GM21529 (cell line): Measurements from ENCODE around the gene BCLAF1.
"Not testable (repeated sequence)": the region's sequence is repeated elsewhere in the genome, so short reads cannot be mapped to it uniquely, and the experiment has no call there.

Source experiments
- ATAC-seq: cut with Tn5 transposase; IDR thresholded peaks from one replicate; pipeline ENCODE4 v1.9.1; 2021; ENCODE audit not compliant: unreplicated experiment

The BCLAF1 gene

DNA sequence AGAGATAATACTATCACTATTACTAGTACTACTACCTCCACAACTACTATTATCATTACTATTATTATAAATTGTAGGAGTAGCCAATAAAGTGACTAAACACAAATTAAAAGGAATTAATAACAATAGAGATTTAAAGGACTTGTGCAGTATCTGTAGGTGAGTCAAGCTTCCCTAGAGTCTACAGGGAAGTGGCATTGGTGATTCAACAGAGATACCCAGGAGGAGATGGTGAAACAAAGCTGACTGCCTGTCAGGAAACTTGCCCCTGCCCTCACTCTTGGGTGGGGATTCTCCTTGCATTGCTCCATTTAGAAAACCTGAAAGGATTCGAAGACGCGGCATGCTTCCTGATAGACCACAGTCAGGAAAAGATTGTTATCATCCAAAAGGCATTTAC, 23.3 kb upstream of the BCLAF1 start:
- ATAC-seq, result no peak

DNA sequence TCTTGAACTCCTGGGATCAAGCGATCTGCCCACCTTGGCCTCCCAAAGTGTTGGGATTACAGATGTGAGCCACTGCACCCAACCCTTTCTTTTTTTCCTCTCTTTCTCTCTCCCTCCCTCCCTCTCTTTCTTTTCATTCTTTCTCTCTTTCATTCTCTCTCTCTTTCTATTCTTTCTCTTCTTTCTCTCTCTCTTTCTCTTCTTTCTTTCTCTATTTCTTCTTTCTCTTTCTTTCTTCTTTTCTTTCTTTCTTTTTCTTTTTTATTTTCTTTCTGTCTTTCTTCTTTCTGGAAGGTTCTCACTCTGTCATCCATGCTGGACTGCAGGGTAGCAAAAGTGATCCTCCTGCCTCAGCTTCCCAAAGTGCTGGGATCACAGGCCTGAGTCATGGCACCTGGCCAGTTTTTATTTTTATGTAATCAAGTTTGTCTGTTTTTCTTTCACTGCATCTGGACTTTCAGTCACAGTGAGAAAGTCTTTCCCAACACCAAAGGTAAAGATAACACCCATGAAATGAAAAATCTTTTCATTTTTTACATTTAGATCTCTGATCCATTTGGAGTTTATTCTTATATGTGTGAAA, 20.2 kb upstream of the BCLAF1 start:
- no peak for ATAC-seq

DNA sequence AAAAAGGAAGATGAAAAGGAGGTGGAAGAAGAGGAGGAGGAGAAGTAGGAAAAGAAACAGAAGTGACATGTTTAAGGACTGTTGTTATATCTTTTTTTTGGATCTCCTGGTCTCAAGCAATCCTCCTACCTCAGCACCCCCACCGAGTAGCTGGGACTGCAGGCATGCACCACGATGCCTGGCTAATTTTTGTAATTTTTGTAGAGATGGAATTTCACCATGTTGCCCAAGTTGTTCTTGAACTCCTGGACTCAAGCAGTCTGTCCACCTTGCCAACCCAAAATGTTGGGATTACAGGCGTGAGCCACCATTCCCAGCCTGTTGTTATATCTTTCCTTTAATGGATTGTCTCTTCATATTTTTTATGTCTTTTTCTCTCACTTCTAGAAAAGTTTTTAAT, 19.5 kb upstream of the BCLAF1 start:
- no peak for ATAC-seq

DNA sequence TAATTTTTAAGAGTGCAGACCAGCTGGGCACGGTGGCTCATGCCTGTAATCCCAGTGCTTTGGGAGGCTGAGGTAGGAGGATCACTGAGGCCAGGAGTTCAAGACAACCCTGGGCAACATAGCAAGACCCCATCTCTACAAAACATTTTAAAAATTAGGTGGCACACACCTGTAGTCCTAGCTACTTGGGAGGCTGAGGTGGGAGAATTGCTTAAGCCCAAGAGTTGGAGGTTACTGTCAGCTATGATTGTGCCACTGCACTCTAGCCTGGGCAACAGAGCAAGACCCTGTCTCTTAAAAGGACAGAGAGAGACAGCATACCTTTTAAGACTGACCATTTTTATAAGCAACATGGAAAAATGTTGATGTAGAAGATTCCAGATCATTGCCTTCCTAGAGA, 18.8 kb upstream of the BCLAF1 start:
- ATAC-seq, result not testable (repeated sequence)

DNA sequence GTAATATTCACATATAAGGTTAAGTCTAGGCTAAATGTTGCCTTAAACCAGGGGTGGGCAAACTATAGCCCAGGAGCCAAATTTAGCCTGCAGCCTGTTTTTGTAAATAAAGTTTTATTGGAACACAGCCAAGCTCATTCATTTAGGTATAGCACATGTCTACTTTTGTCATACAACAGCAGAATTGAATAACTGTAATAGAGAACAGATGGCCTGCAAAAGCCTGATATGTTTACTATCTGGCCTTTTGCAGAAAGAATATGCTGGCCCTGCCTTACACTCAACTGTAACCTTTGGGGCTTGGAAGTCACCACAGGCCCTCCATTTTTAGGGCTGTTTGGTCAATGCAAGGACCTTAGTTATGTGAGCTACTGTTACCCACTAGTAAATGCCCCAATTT, 17.7 kb upstream of the BCLAF1 start:
- no peak for ATAC-seq

DNA sequence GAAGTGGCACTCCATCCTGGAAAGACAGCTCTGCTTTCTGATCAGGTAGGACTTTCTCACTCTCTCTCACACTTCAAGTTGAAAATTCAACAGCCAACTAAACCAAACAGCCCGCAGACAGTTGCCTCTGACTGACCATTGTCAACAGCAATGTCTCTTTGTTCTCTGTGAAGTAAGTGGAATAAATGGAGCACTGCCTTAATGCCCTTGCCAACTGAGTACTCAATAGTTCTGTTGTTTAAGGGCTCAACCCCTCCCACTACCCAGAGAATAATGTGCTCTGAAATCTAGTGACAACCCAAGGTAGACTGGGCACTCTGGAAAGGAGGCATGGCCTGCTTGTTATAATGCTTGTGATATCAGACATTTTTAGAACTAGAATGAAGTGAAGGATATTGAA, 16.8 kb upstream of the BCLAF1 start:
- ATAC-seq, result no peak

DNA sequence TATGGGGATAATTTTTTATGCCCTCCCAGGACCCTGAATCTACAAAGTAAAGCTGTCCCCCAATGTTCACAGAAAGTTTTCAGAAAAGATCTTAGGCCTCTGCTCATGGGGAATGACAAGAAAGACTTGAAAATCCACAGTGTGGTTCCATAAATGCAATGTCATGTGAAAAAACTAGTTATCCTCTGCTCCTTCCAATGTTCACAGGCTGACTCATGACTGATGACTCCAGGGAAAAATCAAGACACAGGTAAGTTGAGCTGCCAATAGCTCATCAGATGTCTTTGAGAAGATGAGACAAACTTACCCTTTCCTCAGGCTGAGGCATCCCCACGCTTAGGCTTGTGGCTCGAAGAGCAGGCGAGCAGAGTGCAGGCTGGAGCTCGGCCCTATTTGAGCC, 14.8 kb upstream of the BCLAF1 start:
- ATAC-seq, result no peak

DNA sequence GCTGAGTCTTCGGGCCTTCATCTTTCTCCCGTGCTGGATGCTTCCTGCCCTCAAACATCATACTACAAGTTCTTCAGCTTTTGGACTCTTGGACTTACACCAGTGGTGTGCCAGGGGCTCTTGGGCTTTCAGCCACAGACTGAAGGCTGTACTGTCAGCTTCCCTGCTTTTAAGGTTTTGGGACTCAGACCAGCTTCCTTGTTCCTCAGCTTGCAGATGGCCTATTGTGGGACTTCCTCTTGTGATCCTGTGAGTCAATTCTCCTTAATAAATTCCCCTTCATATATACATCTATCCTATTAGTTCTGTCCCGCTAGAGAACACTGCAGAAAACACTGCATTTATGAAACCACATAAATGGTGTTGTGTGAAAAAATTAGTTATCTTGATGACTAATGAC, 13.9 kb upstream of the BCLAF1 start:
- no peak for ATAC-seq

DNA sequence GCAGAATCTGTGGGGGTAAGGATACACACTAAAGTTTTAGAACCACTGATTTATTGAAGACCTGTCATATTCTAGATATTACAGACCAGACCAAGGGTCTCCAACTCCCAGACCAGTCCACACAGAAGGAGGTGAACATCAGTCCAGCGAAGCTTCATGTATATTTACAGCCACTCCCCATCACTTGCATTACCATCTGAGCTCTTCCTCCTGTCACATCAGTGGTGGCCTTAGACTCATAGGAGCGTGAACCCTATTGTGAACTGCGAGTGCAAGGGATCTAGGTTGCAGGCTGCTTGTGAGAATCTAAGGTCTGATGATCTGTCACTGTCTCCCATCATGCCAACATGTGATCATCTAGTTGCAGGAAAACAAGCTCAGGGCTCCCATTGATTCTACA, 5.0 kb upstream of the BCLAF1 start:
- ATAC-seq, result no peak

DNA sequence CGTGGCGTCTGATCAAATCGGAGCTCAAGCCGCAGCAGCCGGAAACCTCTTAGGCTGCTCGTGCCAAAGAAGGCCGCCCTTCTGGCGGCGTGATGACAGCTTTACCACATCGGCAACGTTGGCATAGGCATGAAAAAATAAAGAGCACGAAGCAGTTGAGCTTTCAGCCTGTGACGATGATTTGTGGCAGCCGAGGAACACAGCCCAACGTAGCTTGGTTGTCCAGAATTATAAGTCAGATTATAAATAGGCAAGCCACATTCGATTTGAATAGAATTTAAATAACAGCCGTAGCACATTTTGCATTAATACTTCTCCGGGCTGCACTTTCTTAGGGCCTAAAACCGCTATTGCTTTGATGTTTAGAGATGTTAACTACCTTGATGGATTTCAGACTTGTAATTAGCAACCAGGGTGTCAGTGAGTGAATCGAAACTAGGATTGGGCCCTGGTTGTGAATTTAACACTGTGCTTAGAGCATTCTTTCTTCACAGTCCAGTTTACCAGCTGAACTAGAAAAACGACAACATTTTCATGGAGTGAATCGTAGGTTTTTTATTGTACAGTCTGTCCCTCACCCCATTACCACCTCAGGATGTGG, 864 bp upstream of the BCLAF1 start:
- peak; percentile 25 for ATAC-seq

DNA sequence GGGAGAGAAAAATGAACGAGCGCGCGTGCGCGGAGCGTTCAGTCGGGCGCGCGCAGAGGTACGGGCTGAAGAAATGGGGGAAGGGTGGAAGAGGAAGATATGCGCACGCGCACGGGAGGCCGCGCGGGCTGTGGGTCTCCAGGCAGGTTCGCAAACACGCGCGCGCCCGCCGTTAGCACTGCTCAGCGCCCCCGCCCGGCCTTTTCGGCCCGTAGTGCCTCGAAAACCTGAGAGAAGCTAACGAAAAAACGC, 393 bp downstream of the BCLAF1 start:
- ATAC-seq, result peak; percentile 39

DNA sequence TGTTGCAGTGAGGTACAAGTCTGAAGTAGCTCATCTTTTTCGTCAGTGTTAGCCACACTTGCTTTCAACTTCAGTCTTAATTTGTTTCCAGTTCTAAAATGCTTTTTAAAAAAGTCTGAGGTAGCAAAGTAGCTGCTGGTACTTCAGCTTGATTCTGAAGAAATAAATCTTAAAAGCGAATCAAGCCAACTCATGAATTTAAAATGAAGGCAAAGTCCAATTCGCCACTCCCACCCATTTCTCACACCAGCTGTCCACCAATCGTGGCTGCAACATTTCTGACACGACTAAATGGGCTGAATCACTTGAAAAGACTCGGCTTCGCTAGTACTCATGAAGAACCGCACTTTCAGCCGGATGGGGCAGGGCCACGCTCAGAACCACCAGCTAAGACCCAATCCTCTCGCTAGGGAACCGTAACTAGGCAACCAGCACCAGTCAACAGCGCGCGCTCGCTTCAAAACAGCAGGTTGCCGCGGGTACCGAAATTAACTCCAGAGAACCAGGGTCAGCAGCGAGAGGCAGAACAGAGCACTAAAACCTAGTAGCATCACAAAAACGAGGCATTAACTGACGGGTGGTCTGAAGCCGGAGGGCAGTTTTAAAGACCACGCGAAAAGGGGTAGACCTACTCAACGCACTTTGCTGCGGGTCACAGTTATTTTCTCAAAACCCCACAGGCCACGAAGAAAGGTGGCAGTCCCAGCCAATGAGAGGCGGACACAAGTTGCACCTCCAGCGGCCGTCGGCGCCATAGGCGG, 900 bp downstream of the BCLAF1 start:
- ATAC-seq, result peak; percentile 34

DNA sequence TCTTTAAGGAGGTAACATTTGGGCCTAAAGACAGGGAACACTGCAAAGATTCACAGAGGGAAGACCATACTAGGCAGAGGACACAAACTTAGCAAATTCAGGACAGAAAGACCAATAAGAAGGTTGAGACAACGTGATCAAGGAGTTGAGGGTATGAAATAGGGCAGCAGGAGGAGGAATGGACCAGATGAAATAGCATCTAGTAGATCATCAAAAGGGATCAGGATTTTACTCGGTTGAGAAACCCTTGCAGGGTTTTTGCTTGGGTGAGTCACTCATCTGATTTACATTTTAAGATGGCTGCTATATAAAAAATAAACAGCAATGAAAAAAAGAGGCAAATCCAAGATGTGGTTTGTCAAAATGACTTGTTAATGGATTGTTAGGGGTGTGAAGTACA, 4.7 kb downstream of the BCLAF1 start:
- no peak for ATAC-seq

DNA sequence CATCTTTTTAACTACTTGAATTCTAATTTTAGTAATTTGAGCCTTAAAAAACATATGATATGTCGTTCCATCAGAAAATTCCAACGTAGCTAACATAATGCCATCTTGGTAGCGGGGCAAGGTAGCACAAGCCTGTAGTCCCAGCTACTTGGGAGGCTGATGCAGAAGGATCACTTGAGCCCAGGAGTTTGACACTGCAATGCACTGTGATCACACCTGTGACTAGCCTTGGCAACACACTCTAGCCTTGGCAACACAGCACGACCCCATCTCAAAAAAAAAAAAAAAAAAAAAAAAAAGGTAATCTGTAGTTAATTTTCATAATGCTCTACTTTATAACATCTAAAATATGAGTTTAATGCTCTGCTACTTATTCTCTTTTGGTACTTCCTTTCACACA, 6.7 kb downstream of the BCLAF1 start:
- ATAC-seq, result no peak

DNA sequence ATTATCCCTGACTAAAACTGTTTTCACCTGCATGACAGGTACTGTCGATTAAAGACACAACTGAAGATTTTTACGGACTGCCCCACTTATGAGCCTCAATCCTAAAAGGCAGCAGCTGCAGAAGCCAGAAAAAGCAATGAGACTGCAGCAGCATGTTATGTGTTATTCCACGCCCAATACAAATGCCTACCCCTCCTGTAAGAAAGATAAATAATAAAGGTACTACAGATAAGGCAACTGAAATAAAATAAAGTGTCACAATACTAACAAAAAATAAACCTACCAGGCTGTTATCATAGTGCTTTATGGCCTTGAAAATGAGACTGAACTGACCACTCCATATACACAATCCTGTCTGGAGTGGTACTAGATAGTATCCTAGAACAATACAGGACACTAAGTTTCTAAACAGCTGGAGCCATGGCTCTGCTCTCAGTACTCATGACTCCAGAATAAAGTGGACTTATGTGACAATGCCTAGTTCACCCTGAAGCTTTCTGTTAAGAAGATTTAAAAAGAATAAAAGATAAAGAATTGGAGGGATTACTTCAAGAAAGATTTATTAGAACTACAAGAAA, 9.5 kb downstream of the BCLAF1 start:
- no peak for ATAC-seq

DNA sequence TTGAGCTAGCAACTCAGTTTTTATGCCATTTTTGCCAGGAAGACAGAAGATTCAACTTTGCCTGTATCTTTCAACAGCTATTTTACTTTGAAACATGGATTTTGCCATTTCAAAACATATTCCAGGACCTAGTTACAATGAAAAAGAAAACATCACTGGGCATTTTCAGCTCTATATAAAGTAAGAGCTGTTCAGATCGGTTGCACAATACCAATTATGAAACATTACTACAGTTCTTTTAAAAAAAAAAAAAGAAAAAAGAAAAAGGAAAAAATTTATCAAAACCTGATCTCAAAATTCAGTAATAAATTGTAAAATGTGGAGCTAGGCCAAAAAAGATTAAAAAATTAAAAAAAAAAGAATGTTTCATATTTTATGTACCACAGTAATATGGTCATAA, 15.6 kb downstream of the BCLAF1 start:
- ATAC-seq, result no peak

DNA sequence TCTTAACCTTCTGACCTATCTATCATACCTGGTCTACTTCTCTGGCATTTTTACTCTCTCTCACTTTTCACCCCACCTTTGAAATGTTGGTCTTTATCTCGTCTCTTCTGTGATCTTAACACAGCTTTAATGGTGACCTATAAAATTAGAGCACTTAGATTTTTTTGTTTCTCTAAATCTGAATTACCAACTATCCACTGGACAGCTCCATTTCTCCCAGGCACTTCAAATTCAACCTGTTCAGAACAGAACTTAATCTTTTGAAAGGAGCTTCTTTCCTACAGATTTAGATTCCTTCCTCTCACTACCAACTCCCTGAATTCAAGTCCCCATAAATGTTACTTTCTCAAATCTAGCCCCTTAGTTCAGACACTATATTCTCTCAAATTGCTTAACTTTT, 24.5 kb downstream of the BCLAF1 start:
- ATAC-seq, result no peak

DNA sequence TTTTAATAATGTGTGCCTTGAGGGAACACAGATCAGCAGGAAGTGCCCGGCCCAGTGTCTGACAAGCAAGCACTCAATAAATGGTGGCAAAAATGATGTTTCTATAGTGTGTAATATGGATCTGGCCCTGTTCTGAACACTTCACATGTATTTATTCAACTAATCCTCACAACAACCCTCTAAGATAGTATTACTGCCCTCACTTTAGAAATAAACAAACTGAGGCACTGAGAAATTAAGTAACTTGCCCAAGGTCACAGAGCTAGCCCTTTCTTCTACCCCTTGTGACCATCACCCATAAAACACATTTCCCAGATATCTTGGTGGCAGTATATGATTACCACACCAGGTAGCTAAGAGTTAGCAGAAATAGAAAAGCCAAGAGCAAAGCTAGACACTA, 26.7 kb downstream of the BCLAF1 start:
- ATAC-seq, result no peak

DNA sequence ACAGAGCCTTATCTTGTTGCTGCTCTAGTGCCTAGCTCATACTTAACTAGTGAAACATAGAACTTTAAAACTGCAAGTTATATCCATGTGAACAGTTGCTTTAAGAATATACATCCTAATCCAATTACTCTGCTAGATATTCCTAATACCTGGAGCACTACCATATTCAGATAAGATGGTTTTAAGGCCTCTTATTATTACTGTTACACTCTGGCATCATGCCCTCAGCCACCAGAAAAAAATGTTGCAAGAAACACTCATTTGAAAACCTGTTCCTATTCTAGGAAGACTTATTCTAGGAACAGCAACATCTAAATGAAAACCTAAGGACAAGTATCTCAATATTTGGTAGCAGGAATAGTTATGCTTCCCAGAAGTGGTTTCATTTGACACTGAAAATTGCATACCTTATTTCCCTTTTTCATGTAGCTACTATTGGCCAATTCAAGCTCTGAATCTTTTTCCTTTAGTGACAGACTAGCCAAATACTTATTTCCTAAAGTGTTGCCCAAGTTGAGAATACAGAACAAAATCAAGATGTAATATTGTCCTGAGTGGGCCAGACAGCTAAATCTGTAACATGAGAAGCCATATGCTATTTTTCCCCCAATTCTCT, 34.7 kb downstream of the BCLAF1 start:
- ATAC-seq, result no peak

DNA sequence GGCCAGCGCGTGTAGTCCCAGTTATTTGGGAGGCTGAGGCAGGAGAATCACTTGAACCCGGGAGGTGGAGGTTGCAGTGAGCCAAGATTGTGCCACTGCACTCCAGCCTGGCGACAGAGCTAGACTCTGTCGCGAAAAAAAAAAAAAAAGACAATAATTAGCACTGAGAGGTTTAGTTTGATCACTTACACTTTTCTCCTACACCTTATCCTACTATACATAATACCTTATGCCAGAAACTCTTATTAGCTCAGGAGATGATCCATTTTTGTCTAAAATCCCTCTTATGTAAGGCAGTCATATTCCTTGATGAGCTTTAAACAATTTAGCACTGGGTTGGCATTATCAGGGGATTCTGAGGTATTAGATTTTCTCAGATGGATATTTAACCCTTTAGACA, 35.9 kb downstream of the BCLAF1 start:
- ATAC-seq, result no peak

DNA sequence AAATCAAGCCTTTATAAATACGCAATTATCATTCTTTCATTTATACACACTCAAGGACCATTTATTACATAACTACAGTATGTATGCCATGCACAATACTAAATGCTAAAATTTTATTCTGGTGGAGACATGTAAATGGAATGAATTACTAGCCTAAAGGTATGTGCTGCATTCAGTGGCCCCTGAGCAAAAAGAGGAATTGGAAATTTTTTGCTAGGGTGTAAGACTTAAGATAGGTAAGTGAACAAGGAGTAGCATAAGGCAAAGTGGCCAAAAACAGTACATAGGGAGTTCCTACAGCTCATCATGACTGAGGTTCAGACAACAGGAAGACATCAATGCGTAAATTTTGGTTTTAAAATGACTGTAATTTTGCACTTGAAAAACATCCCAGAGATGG, 37.2 kb downstream of the BCLAF1 start:
- no peak for ATAC-seq

DNA sequence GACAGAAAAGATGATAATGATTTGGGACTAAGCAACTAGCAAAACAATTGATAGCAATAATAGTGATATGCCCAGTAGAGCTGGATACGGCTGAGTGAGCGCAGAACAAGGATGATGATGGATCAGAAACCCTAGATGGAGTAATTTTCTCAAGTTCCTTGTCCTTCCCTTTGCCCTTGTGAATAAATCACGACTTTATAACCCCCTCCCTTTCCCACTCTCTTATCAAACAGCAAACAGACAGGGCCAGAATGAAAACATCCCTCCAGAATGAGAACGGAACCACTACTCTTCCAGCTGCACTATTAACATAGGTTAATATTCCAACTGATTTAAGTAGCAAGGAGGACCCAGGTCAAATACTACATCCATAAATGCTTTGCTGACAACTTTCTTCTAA, 38.3 kb downstream of the BCLAF1 start:
- no peak for ATAC-seq
